GM21576 (cell line): ENCODE measurements around the gene ENOX2.
"Not testable (repeated sequence)": the region's sequence is repeated elsewhere in the genome, so short reads cannot be mapped to it uniquely, and the experiment has no call there.

Experiments used
- ATAC-seq: cut with Tn5 transposase; IDR thresholded peaks from one replicate; pipeline ENCODE4 v1.9.1; 2021; ENCODE audit warnings: mild to moderate bottlenecking, moderate library complexity; ENCODE audit not compliant: unreplicated experiment

Gene ENOX2

GRCh38 chrX:130828641-130829040 is 74.4 kb downstream of the ENOX2 start:
- ATAC-seq, result no peak

DNA sequence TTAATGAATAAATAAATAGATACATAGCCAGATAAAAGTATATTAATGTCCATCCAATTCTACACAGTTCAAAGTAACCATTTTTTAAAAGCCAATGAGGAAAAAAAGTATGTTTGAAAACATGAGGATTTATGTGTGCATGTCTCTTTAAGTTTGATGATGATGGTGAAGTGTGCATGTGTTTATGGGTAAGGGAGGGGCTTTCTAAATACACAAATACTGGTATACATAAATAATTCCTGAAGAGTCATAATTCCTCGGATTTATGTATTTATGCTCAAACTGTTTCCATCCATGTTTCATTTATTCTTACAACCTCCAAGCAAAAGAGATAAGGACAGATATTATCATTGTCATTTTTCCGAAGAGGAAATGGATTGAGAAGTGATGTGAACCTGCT is 75.4 kb downstream of the ENOX2 start:
- ATAC-seq, result no peak

DNA sequence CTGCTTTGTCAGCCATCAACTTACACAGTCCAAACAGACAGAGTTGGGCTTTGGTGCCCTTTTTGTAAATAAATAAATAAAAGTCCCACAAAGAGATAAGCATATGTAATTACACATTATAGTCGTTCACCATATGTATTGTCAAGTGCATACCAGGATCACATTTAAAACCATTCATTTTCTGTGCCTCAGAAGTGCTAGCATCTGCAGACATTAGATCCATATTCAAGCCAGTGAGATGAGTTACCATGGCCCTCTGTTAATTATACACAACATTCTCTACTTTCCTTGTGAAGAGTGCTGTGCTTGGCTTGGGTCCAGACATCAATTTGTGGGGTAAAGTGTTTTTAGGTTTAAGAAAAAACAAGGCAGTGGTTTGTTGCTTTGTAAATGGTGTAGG is 76.8 kb downstream of the ENOX2 start:
- ATAC-seq, result no peak

DNA sequence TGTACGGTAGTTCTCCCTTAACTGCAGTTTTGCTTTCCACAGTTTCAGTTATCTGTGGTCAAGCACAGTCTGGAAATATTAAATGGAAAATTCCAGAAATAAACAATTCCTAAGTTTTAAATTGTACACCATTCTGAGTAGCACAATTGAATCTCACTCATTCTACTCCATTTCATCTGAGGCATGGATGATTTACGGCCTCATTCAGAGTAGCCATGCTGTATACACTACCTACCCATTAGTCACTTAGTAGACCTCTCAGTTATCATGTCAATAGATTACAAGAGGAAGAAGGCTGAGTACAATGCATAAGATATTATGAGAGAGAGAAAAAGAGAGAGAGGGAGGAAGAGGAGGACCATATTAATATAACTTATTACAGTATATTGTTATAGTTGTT is 77.5 kb downstream of the ENOX2 start:
- no peak for ATAC-seq

DNA sequence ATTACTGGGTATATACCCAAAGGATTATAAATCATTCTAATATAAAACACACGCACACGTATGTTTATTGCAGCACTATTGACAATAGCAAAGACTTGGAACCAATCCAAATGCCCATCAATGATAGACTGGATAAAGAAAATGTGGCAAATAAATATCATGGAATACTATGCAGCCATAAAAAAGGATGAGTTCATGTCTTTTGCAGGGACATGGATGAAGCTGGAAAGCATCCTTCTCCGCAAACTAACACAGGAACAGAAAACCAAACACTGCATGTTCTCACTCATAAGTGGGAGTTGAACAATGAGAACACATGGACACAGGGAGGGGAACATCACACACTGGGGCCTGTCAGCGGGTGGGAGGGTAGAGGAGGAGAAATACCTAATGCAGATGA is 83.6 kb downstream of the ENOX2 start:
- not testable (repeated sequence) for ATAC-seq

- ATAC-seq, result not testable (repeated sequence)
These were observed 89.1 kb downstream of the ENOX2 start for GRCh38 chrX:130813932-130814331.

DNA sequence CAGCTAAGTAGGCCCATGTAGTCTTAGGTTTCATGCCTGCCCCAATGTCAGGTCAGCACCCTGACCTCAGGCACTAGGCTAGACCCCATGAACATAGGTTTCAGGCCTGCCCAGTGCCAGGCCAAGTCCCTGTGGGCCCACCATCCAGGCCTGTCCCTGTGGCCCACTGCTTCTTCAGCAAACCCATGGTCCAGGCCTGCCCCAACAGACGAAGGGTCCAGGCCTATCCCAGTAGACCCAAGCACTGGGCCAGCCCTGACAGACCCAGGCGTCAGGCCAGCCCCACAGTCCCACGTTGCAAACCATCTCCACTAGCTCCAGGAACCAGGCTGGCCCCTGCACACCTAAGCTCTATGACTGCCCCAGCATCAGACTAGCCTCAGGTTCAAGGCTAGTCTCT is 92.4 kb downstream of the ENOX2 start:
- ATAC-seq, result no peak

DNA sequence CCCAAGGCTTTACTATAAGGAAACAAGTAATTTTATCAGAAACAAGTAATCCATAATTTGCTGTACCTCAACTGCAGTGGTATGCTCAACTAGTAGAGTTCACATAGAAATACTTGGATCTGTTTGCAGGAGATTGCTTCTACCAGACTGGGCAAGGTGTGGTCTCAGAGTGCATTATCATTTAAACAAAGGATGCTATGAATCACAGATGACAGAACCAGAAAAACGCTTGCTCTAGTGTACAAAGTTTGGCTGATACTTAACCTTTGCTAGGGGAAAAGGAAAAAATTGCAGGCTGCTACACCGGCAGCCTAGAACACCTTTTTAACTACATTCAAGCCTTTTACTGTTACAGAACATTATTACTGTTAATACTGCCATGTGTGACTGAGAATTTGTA is 97.1 kb downstream of the ENOX2 start:
- no peak for ATAC-seq

DNA sequence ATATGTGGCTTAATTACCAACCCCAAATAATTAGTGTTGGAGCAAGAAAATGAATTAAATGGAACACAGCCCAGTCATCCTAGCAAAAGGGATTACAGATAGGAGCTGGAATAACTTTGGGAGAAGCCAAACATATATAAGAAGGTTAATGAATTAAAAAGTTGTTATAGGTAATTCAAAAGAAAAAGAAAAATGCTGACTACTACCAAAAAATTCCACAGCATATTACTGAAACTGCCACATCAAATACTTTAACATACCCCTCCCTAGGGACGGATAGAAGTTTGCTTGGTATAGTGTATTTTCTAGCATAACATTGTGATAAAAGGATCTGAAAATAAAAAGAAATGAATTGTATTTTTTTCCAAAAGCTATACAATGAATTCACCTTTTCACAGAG is 99.5 kb downstream of the ENOX2 start:
- no peak for ATAC-seq

DNA sequence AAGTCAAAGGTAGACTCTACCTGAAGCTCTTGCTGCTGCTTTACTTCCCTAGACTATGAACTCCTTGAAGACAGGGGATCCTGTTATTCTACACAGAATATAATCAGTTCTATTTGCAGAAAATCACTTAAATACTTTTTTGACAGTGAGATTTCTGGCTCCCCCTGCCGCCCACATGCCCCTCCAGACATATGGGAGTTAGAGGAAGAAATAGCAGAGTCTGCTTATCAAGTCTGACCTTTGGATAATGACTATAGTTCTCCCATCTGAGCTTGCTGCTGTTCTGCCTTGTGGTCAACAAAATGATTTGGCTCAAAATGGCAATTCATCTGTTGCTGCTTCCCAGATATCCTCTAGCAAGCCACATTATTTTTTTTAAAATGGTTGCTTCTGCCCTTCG is 101.1 kb downstream of the ENOX2 start:
- ATAC-seq, result no peak

GRCh38 chrX:130799393-130799792 is 103.6 kb downstream of the ENOX2 start:
- no peak for ATAC-seq

DNA sequence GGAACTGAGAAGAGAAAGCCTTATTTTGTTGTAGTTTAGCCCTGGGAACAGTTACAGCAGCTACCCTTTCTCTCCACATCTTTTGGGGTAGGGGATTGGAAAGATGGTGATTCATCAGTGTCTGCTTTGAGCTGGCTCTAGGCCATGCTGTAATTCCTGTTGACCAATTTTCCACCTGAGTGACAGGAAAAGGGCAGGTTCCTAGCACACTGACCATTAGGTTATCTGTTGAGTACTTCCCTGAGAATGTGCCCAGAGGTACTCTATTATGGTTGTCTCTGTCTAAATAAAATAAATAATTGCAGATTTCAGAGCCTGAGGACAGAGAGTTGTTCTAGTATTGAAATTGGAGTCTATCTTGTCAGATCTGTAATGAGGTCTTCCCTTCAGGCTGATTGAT is 109.0 kb downstream of the ENOX2 start:
- ATAC-seq, result no peak

GRCh38 chrX:130791870-130792269 is 111.1 kb downstream of the ENOX2 start:
- ATAC-seq, result not testable (repeated sequence)

DNA sequence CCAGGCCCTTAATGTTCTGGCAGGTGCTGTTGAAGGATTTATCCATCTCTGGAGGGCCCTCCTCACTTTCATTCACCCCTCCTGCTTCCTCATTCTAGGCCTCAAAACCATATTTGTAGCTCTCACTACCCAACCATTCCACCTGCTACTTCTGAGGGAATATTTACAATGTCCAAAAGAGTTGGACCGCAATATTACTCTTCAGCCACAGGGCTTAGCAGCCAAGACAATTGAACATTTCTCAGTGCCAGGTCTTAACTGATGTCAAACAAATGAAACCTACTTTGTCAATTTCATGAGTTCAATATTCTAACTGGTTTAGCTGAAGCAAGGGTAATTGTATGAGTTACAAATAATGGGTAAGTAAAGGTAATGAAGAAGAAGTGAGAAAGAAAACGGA is 113.2 kb downstream of the ENOX2 start:
- ATAC-seq, result no peak

DNA sequence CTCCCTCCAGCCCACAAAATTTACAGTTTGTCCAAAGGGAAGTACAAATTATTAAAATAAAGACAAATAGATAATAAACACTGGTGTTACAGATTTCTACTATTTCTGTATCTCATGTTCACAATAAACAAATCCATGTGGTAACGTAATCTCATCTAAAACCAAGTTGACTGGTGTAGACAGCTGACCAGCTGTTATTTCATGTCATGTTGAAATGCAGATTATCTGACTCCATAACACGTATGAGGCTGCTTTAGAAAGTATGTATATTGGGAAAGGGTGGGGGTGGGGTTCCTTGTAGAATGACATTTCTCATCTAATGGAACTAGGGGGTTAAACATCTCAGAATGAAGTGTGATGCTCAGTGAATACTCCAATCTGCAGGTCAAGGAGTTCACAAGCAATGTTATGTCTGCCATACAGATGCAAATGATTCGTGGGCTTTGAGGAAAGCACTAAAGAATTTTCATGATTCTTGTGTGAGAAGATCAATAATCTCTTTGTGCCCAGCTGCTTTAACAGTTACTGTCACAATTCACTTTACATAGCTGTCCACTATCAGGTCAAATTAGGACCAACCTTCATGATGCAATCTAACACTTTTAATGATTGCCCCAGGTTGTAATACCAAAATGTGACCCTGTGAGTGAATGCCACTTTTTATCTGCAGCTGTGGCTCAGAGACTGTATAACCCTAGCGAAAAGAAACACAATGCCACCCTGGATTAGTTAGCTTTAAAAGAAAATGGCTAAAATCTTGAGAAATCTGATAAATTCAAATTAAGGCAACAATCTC is 114.0 kb downstream of the ENOX2 start:
- no peak for ATAC-seq

- ATAC-seq, result no peak
These were observed 117.0 kb downstream of the ENOX2 start for GRCh38 chrX:130786030-130786429.

DNA sequence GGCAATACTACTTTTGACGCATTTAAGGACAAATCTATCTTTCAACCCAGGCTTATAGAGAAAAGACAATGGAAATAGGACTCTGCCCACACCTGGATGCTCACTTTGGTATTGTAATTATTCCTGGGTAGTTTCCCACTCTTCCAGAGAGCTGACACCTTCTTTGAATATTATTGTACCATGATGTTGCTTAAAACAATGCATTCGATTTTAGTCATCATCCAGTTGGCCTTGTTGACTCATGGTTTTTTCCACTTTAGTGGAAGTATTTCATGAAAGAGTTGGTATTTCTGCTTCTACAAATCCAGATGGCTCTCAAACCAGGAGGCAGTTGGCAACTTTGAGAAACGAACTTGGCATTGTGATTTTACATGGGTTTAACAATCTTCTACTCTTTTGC is 124.2 kb downstream of the ENOX2 start:
- no peak for ATAC-seq

DNA sequence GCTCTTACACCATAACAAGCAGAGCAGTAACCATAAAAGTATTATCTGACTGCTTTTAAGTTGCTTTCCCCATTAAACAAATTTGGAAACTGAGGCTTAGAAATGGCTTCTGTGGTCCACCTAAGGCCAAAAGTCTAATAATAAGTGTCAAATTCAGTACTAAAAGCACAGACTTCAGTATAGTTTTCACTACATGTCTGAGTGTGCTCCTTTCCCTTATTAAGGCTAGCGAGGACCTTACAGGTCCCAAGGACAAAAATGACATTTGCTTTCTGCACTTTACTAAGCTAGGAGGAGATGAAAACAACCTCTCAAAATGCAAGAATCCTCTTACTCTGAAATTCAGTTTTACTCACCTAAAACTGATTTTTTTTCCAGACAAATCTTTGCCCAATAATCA is 127.2 kb downstream of the ENOX2 start:
- ATAC-seq, result no peak

- ATAC-seq, result no peak
These were observed 130.2 kb downstream of the ENOX2 start for GRCh38 chrX:130772776-130773143.

- ATAC-seq, result no peak
These were observed 130.8 kb downstream of the ENOX2 start for GRCh38 chrX:130772105-130772775.

DNA sequence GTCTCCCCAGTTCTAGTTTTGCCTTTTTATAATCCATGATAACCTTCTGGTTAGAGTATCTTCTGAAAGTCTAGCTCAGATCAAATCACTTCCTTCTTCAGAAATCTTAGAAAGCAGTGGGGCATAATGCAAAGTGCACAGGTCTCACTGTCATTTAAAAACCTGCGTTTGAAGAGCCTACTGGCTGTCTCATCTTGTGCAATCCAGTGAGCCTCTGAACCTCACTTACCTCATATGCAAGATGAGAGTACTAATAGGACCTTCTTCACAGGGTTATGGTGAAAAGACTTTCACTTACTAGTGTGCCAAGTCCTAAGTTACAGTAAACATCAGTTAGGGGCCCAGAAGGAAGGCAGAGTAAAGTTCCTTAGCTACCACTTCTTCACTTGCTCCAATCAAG is 131.4 kb downstream of the ENOX2 start:
- no peak for ATAC-seq

DNA sequence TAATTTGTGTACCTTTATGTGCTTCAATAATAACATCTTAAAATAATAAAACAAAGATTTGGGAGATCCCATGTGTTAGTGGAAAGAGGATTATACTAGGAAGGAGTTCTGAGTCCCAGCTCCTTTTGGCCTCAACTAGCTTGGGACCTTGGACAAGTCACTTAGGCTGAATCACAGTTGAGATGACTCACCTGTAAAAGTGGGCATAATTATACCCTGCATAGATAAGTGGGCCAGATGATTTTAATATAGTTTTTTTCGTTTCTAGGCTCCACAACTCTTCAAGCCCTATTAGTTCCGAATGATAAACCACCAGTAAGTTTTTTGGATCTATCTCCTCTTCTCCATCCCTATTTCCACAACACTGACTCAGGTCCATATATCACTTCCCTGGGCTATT is 131.8 kb downstream of the ENOX2 start:
- ATAC-seq, result no peak

DNA sequence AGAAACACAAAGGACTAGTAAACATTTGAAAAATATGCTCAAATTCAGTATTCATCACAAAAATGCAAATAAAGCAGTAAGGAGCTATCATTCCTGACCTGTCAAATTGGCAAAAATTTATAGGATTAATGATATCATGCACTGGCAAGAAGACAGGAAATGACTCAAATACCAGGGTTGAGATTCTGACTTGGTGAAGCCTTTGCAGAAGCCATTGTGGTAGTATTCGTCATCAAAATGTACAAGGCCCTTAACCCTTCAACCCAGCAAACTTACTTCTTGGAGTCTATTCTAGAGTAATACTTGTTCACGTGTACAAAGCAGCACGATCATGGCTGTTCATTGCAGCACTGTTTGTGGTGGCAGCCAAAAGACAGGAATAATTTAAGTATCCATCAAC is 132.4 kb downstream of the ENOX2 start:
- no peak for ATAC-seq
